IPS-18c (cell line): Measurements from ENCODE around the gene SLC22A2.
"Not testable (repeated sequence)": the region's sequence is repeated elsewhere in the genome, so short reads cannot be mapped to it uniquely, and the experiment has no call there.

Experiments used
- H3K4me3 ChIP-seq: 2 replicates; pipeline ENCODE4 v1.7.0; 2013; ENCODE audit warnings: low read depth, mild to moderate bottlenecking, low read length, moderate library complexity; ENCODE audit not compliant: insufficient read depth
- H3K9me3 ChIP-seq: one replicate; pipeline ENCODE4 v1.6.1; 2013; ENCODE audit warnings: mild to moderate bottlenecking, low read length, moderate library complexity; ENCODE audit not compliant: control insufficient read depth, insufficient read depth

SLC22A2 gene

GRCh38 chr6:160259598-160259997 is 977 bp upstream of the SLC22A2 start:
- no peaks in the 10 kb centered on the region for H3K9me3 ChIP-seq
- H3K4me3 ChIP-seq = no peak overlapping the region

GRCh38 chr6:160259143-160259425 is 463 bp upstream of the SLC22A2 start:
- Histone ChIP-seq H3K9me3 (no peaks in the 10 kb centered on the region), H3K4me3 (no peak overlapping the region)

- no peaks in the 10 kb centered on the region for H3K9me3 ChIP-seq
- H3K4me3 ChIP-seq = no peak overlapping the region
Measured at GRCh38 chr6:160256445-160256844, 2.2 kb downstream of the SLC22A2 start.

GRCh38 chr6:160254467-160255312 is 3.9 kb downstream of the SLC22A2 start:
- H3K4me3 ChIP-seq = no peak overlapping the region
- H3K9me3 ChIP-seq = no peaks in the 10 kb centered on the region

- Histone ChIP-seq H3K4me3 (no peak overlapping the region), H3K9me3 (no peaks in the 10 kb centered on the region)
Measured at GRCh38 chr6:160253714-160254113, 4.9 kb downstream of the SLC22A2 start.

DNA sequence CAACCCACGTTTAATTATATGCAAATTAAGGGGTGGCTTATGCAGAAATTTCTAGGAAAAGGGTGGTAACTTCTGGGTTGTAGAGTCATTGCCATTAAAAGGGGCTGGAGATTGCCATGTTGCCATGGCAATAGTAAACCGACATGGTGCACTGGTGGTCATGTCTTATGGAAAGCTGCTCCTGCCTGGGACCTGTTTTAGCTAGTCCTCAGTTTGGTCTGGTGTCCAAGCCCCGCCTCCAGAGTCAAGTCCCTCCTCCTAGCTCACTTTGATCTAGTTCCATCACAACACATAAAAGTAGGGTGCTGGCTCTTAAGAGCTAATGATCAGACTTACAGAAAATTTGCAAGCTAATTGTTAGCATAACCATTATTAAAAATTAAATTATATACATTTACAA is 5.3 kb downstream of the SLC22A2 start:
- H3K4me3 ChIP-seq = no peak overlapping the region

GRCh38 chr6:160252073-160252813 is 6.4 kb downstream of the SLC22A2 start:
- H3K4me3 ChIP-seq = no peak overlapping the region
- no peaks in the 10 kb centered on the region for H3K9me3 ChIP-seq

More for the DNA sequence above, 5.3 kb downstream of the SLC22A2 start:
- H3K9me3 ChIP-seq = no peaks in the 10 kb centered on the region

- H3K4me3 ChIP-seq = no peak overlapping the region
Measured at GRCh38 chr6:160249671-160250070, 8.9 kb downstream of the SLC22A2 start.

DNA sequence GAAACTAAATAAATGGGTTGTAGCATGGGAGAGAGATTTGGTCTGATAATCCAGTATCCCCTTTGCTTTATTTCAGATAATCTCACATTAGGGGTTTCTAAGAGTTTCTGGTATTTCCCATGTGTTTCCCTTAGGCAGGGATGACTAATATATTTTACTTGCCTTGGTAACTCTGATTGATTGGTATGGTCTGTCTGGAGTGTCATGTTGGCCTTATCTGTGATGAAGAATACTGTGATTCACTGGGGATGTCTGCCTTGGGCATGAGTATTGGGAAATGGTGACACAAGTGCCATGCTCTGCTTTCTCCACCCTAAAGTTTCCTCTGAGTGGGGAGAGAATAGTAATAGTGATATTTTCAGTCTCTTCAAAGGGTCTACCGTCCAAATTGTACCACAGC is 10.1 kb downstream of the SLC22A2 start:
- Histone ChIP-seq H3K4me3 (no peak overlapping the region), H3K9me3 (no peaks in the 10 kb centered on the region)

More at GRCh38 chr6:160249671-160250070, 8.9 kb downstream of the SLC22A2 start:
- no peaks in the 10 kb centered on the region for H3K9me3 ChIP-seq

DNA sequence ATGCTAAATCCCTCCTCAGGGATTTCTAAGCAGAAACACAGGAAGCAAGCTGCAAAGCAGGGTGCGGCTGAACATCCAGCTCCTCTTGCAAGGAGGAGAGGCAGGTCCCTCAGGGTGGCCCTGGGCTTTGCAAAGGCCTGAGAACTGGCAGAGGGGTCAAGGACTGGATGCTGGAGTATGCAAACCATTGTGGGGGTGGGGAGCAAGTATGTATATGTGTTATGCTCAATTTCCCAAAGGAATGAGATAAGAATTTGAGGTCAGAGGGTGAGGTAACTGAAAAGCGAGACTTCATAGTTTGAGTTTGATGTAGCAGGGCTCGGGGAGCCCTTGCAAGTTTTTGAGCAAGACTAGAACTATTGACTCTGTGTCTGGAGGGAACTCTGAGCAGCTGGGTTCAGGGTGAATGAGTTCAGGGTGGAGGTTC is 11.2 kb downstream of the SLC22A2 start:
- H3K4me3 ChIP-seq = no peak overlapping the region
- no peaks in the 10 kb centered on the region for H3K9me3 ChIP-seq

DNA sequence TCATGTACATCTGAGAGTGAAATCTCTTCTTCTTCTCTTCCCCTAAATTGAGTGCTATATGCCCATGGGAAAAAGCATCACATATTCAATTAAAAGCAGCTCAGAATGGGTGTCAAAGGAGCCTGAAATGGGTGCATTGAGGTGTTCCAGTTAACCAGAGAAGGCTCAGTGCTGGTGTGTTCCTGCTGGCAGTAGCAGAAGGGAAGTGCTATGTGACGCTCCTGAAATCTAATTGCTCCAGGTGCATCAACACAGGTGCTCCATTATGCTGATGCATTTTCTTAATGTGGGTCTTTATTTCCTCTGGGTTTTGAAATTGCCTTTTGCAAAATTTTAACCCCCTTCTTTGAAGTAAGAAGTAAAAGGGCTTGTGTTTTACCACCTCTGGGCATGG is 17.9 kb downstream of the SLC22A2 start:
- Histone ChIP-seq H3K9me3 (peaks cover 3% of the 10 kb centered on the region), H3K4me3 (no peak overlapping the region)

- Histone ChIP-seq H3K4me3 (no peak overlapping the region), H3K9me3 (peaks cover 3% of the 10 kb centered on the region)
Measured at GRCh38 chr6:160239929-160240690, 18.5 kb downstream of the SLC22A2 start.

GRCh38 chr6:160238761-160239751 is 19.6 kb downstream of the SLC22A2 start:
- peaks cover 3% of the 10 kb centered on the region for H3K9me3 ChIP-seq
- H3K4me3 ChIP-seq = no peak overlapping the region

DNA sequence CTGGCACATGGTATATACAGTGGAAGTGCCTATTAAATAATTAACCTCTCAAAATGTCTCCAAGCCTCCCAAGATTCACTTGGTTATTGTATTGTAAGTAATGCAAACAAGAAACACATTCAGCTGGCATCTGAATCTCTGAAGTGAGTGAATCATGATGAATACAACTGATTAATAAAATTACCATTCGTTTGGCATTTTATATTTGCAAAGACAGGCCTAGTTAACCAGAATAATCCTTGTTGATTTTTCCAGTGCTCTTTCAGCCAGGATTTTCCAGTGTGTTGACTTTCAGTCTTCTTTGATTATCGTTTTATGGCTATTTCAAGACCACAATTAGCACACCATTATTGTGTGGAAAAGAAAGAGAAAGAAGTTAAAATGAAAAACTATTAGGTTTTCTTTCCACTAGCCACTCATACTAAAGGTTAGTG is 20.3 kb downstream of the SLC22A2 start:
- H3K9me3 ChIP-seq = peaks cover 3% of the 10 kb centered on the region
- no peak overlapping the region for H3K4me3 ChIP-seq

GRCh38 chr6:160237597-160238275 is 20.9 kb downstream of the SLC22A2 start:
- not testable (repeated sequence) for H3K9me3 ChIP-seq

GRCh38 chr6:160236235-160236872 is 22.3 kb downstream of the SLC22A2 start:
- H3K4me3 ChIP-seq, H3K9me3 ChIP-seq: not testable (repeated sequence)

More at GRCh38 chr6:160237597-160238275, 20.9 kb downstream of the SLC22A2 start:
- not testable (repeated sequence) for H3K4me3 ChIP-seq
